Parathyroid adenoma (tissue), 2 donors: ENCODE results near the gene NDUFS6.

Experiments
- H2AFZ ChIP-seq: fragments of 300-600 bp; sonication (generic); one replicate; pipeline ENCODE4 v1.7.0; 2017; ENCODE audit warnings: antibody characterized with exemption, mild to moderate bottlenecking
- H3K27ac ChIP-seq: fragments of 300-600 bp; sonication (generic); one replicate; pipeline ENCODE4 v1.7.0; 2017
- H3K27me3 ChIP-seq: fragments of 300-600 bp; sonication (generic); one replicate; pipeline ENCODE4 v1.7.0; 2017; ENCODE audit warnings: low read length; ENCODE audit not compliant: control insufficient read depth, insufficient read depth
- H3K36me3 ChIP-seq: fragments of 300-600 bp; sonication (generic); one replicate; pipeline ENCODE4 v1.7.0; 2017; ENCODE audit warnings: low read length; ENCODE audit not compliant: control insufficient read depth, insufficient read depth
- H3K4me1 ChIP-seq: fragments of 300-600 bp; sonication (generic); one replicate; pipeline ENCODE4 v1.7.0; 2017; ENCODE audit warnings: control low read depth
- H3K4me2 ChIP-seq: fragments of 300-600 bp; sonication (generic); one replicate; pipeline ENCODE4 v1.7.0; 2017; ENCODE audit warnings: low read length
- H3K4me3 ChIP-seq: fragments of 300-600 bp; sonication (generic); one replicate; pipeline ENCODE4 v1.7.0; 2017; ENCODE audit warnings: low read depth, low read length
- H3K79me2 ChIP-seq: fragments of 300-600 bp; sonication (generic); one replicate; pipeline ENCODE4 v1.7.0; 2017; ENCODE audit warnings: control low read depth
- H3K9ac ChIP-seq: fragments of 300-600 bp; sonication (generic); one replicate; pipeline ENCODE4 v1.7.0; 2017; ENCODE audit warnings: mild to moderate bottlenecking
- H3K9me3 ChIP-seq: fragments of 300-600 bp; sonication (generic); one replicate; pipeline ENCODE4 v1.7.0; 2017; ENCODE audit warnings: low read length; ENCODE audit not compliant: control insufficient read depth
- CTCF ChIP-seq: fragments of 300-600 bp; sonication (generic); IDR thresholded peaks from one replicate; pipeline ENCODE4 v1.7.0; 2017; ENCODE audit warnings: antibody characterized with exemption, mild to moderate bottlenecking
- donor health status: primary hyperparathyroidism.

NDUFS6 gene

GRCh38 chr5:1856596-1857255 is 55.5 kb downstream of the NDUFS6 start:
- no peak for TF ChIP-seq CTCF
- no peaks in the 10 kb centered on the region for H3K79me2 ChIP-seq
- H3K27me3 ChIP-seq: no peaks in the 10 kb centered on the region
- no peaks in the 10 kb centered on the region for H3K36me3 ChIP-seq
- H3K9ac ChIP-seq: no peak overlapping the region
- no peaks in the 10 kb centered on the region for H3K9me3 ChIP-seq
- no peak overlapping the region for H2AFZ ChIP-seq
- no peak overlapping the region for H3K27ac ChIP-seq
- no peak overlapping the region for H3K4me2 ChIP-seq
- no peak overlapping the region for H3K4me3 ChIP-seq
- H3K4me1 ChIP-seq: no peaks in the 10 kb centered on the region

GRCh38 chr5:1857256-1857600 is 56.0 kb downstream of the NDUFS6 start:
- H3K27ac ChIP-seq: no peak overlapping the region
- H3K27me3 ChIP-seq: no peaks in the 10 kb centered on the region
- TF ChIP-seq CTCF: no peak
- no peaks in the 10 kb centered on the region for H3K36me3 ChIP-seq
- H3K9me3 ChIP-seq: no peaks in the 10 kb centered on the region
- H3K4me3 ChIP-seq: no peak overlapping the region
- H3K4me2 ChIP-seq: no peak overlapping the region
- H3K79me2 ChIP-seq: no peaks in the 10 kb centered on the region
- no peak overlapping the region for H3K9ac ChIP-seq
- no peak overlapping the region for H2AFZ ChIP-seq
- H3K4me1 ChIP-seq: no peaks in the 10 kb centered on the region

GRCh38 chr5:1858436-1858835 is 57.2 kb downstream of the NDUFS6 start:
- Histone ChIP-seq H3K79me2 (no peaks in the 10 kb centered on the region), H3K4me3 (no peak overlapping the region), H2AFZ (no peak overlapping the region), H3K4me2 (no peak overlapping the region), H3K9me3 (no peaks in the 10 kb centered on the region), H3K9ac (no peak overlapping the region), H3K4me1 (no peaks in the 10 kb centered on the region), H3K27ac (no peak overlapping the region), H3K36me3 (no peaks in the 10 kb centered on the region), H3K27me3 (no peaks in the 10 kb centered on the region)
- TF ChIP-seq CTCF: no peak

GRCh38 chr5:1859099-1859498 is 57.9 kb downstream of the NDUFS6 start:
- Histone ChIP-seq H3K9me3 (no peaks in the 10 kb centered on the region), H3K27ac (no peak overlapping the region), H3K79me2 (no peaks in the 10 kb centered on the region), H2AFZ (no peak overlapping the region), H3K36me3 (no peaks in the 10 kb centered on the region), H3K27me3 (no peaks in the 10 kb centered on the region), H3K4me3 (no peak overlapping the region), H3K9ac (no peak overlapping the region), H3K4me1 (no peaks in the 10 kb centered on the region), H3K4me2 (no peak overlapping the region)
- no peak for TF ChIP-seq CTCF

GRCh38 chr5:1860021-1860610 is 58.9 kb downstream of the NDUFS6 start:
- H3K36me3 ChIP-seq: no peaks in the 10 kb centered on the region
- no peaks in the 10 kb centered on the region for H3K27me3 ChIP-seq
- TF ChIP-seq CTCF: no peak
- no peak overlapping the region for H2AFZ ChIP-seq
- no peak overlapping the region for H3K27ac ChIP-seq
- no peaks in the 10 kb centered on the region for H3K79me2 ChIP-seq
- no peak overlapping the region for H3K4me3 ChIP-seq
- no peaks in the 10 kb centered on the region for H3K4me1 ChIP-seq
- H3K9ac ChIP-seq: no peak overlapping the region
- H3K4me2 ChIP-seq: no peak overlapping the region
- H3K9me3 ChIP-seq: no peaks in the 10 kb centered on the region
